Muscle of arm (tissue), 12 donors: Measurements from ENCODE around the gene AIDA. TPM values are rescaled to one million over a fixed set of nuclear protein-coding genes. Genes with fewer than 3 reads are reported as not detected.

Experiments used
- polyA plus RNA-seq, 12 donors: library from polyadenylated mRNA; unstranded; fragments of 120-200 nt; gene quantifications; one replicate each; pipeline ENCODE4 v1.2.1, GENCODE V29; 2013; ENCODE audit not compliant: insufficient read length in 12 of 12

Gene AIDA
- polyA plus RNA-seq, 12 donors = 54.2 to 82.5 (median 63.0) TPM; not detected in 1

Other genes starting within 250 kb of the AIDA start
- gene HHIPL2, start 164.4 kb downstream of the AIDA start, polyA plus RNA-seq = under 1 TPM in 9 of 12 donors, not detected in 3; 0.07 to 0.53 (median 0.21) TPM
- 10 to 100 TPM in 8 of 12 donors, 1 to 10 TPM in 2, not detected in 2; 8.9 to 12.4 (median 10.8) TPM for gene TAF1A, start 122.6 kb downstream of the AIDA start, polyA plus RNA-seq
- 100 to 1,000 TPM in 1 of 12 donors, 10 to 100 TPM in 10, not detected in 1; 45.6 to 103 (median 57.9) TPM for gene MIA3, start 94.4 kb downstream of the AIDA start, polyA plus RNA-seq
- 10 to 100 TPM in 11 of 12 donors, not detected in 1; 20.7 to 34.5 (median 27.0) TPM for gene BROX, start 73 bp upstream of the AIDA start, polyA plus RNA-seq
- gene FAM177B, start 24.7 kb upstream of the AIDA start, polyA plus RNA-seq = under 1 TPM in 7 of 12 donors, not detected in 5; 0.18 to 0.54 (median 0.27) TPM
- 10 to 100 TPM in 8 of 12 donors, 1 to 10 TPM in 3, not detected in 1; 8.0 to 13.7 (median 10.5) TPM for gene DISP1, start 102.5 kb upstream of the AIDA start, polyA plus RNA-seq